Endothelial cell of umbilical vein (primary cell): ENCODE measurements around the gene DDOST. TPM values are rescaled to one million over a fixed set of nuclear protein-coding genes. Genes with fewer than 3 reads are reported as not detected.

Source experiments
- BruUV-seq: library from RNA; stranded (reverse); fragments of 400-500 nt; replicated peaks from 2 replicates; lab custom pipeline; 2021; lab: Mats Ljungman, UMichigan
- CTCF ChIA-PET: fragments of 300-600, 350-600 bp; sonication (Branson Sonifier 250); formaldehyde crosslinking; loops from one replicate; lab custom pipeline; 2021; ENCODE audit warnings: antibody characterized with exemption, inconsistent platforms; lab: Charles Lee
- POLR2A ChIA-PET: fragments of 300-600, 350-600 bp; sonication (Branson Sonifier 250); formaldehyde crosslinking; loops from one replicate; lab custom pipeline; 2021; ENCODE audit warnings: antibody characterized with exemption, inconsistent platforms; lab: Charles Lee
- DNase-seq: peaks from one replicate; pipeline ENCODE4 v3.0.0-alpha.2; 2011; ENCODE audit warnings: low read depth, low spot score
- FAIRE-seq: peaks from 2 replicates; lab custom pipeline; 2011; peaks lifted over from hg19 to GRCh38; lab: Jason Lieb, UNC
- H2AFZ ChIP-seq: 2 replicates; pipeline ENCODE4 v1.6.0; 2012; ENCODE audit warnings: low read depth, low read length, control low read depth, inconsistent platforms
- H3K27ac ChIP-seq: 2 replicates; pipeline ENCODE4 v1.5.1; 2011; ENCODE audit warnings: low read depth, mild to moderate bottlenecking, control low read depth, low read length, moderate library complexity; ENCODE audit not compliant: insufficient read depth
- H3K27me3 ChIP-seq, 2 experiments: 2 replicates each; pipeline versions ENCODE4 v1.6.0 to v1.6.1; 2011; ENCODE audit warnings: low read length in 2 of 2, mixed read lengths in 1 of 2; ENCODE audit not compliant: control insufficient read depth in 2 of 2, insufficient read depth in 2 of 2
- H3K36me3 ChIP-seq, 2 experiments: 2 replicates in 1 of 2; 3 replicates in 1 of 2; pipeline ENCODE4 v1.5.1; 2011; ENCODE audit warnings: low read length in 2 of 2, mild to moderate bottlenecking in 1 of 2, moderate library complexity in 1 of 2; ENCODE audit not compliant: control insufficient read depth in 2 of 2, insufficient read depth in 2 of 2; ENCODE audit errors: extremely low read depth in 1 of 2
- H3K4me1 ChIP-seq: 3 replicates; pipeline ENCODE4 v1.5.1; 2011; ENCODE audit warnings: mild to moderate bottlenecking, low read length; ENCODE audit not compliant: control insufficient read depth, insufficient read depth; ENCODE audit errors: extremely low read depth
- H3K4me2 ChIP-seq: 2 replicates; pipeline ENCODE4 v1.6.1; 2011; ENCODE audit warnings: low read length, control low read depth, mixed read lengths; ENCODE audit not compliant: insufficient read depth
- H3K4me3 ChIP-seq, 3 experiments: fragments of 200-600 bp in 1 of 3; sonication (generic), shearing (Covaris generic) in 1 of 3; replicated peaks in 1 of 3; 2 replicates each; pipeline ENCODE4 v1.5.1; 2011 to 2016; ENCODE audit warnings: control low read depth in 3 of 3, low read length in 3 of 3, mild to moderate bottlenecking in 2 of 3, inconsistent platforms in 1 of 3, low read depth in 1 of 3, moderate library complexity in 1 of 3; ENCODE audit not compliant: insufficient read depth in 1 of 3
- H3K79me2 ChIP-seq: 2 replicates; pipeline ENCODE4 v1.6.0; 2012; ENCODE audit warnings: low read length, inconsistent platforms; ENCODE audit not compliant: control insufficient read depth, insufficient read depth
- H3K9ac ChIP-seq: replicated peaks from 2 replicates; pipeline ENCODE3; 2011; ENCODE audit warnings: low read length, control low read depth; ENCODE audit not compliant: insufficient read depth; ENCODE audit errors: extremely low read depth
- H3K9me1 ChIP-seq: replicated peaks from 3 replicates; pipeline ENCODE4 v1.6.0; 2011; ENCODE audit warnings: mild to moderate bottlenecking, low read length; ENCODE audit not compliant: control insufficient read depth, insufficient read depth; ENCODE audit errors: extremely low read depth
- H3K9me3 ChIP-seq: replicated peaks from 2 replicates; pipeline ENCODE4 v1.5.1; 2012; ENCODE audit warnings: low read length, inconsistent platforms; ENCODE audit not compliant: control insufficient read depth, insufficient read depth
- H4K20me1 ChIP-seq: replicated peaks from 2 replicates; pipeline ENCODE3; 2011; ENCODE audit warnings: mild to moderate bottlenecking, low read length; ENCODE audit not compliant: control insufficient read depth, insufficient read depth; ENCODE audit errors: extremely low read depth
- CTCF ChIP-seq, 2 donors: IDR thresholded peaks; 1 replicate in 1 of 2; 2 replicates in 1 of 2; pipeline ENCODE4 v1.5.1; 2011; ENCODE audit warnings: low read length in 2 of 2, mild to moderate bottlenecking in 2 of 2, moderate library complexity in 2 of 2, control low read depth in 1 of 2, inconsistent platforms in 1 of 2, low read depth in 1 of 2; ENCODE audit not compliant: insufficient read depth in 1 of 2; ENCODE audit errors: extremely low read depth in 1 of 2
- FOS ChIP-seq: IDR thresholded peaks from 2 replicates; pipeline ENCODE4 v1.6.1; 2011; ENCODE audit warnings: mild to moderate bottlenecking, low read length, moderate library complexity, borderline replicate concordance; ENCODE audit not compliant: insufficient read depth
- JUN ChIP-seq: IDR thresholded peaks from 2 replicates; pipeline ENCODE4 v1.6.1; 2011; ENCODE audit warnings: borderline replicate concordance, low read depth; ENCODE audit not compliant: insufficient read length, insufficient read depth
- MAX ChIP-seq: IDR thresholded peaks from 2 replicates; pipeline ENCODE4 v1.6.1; 2011; ENCODE audit not compliant: insufficient read depth, insufficient read length
- POLR2AphosphoS5 ChIP-seq: IDR thresholded peaks from 2 replicates; pipeline ENCODE4 v1.6.1; 2012; ENCODE audit warnings: low read depth, mild to moderate bottlenecking, control low read depth, low read length, moderate library complexity; ENCODE audit not compliant: insufficient read depth
- dilution Hi-C: fragments of 300-500 bp; cut with MboI; formaldehyde crosslinking; loops from one replicate; pipeline ENCODE4 v1.15.0; 2019; ENCODE audit warnings: low sequenced_read_pairs; ENCODE audit not compliant: extremely low pct_ligation_motif_present
- intact Hi-C: fragments of 100-400 bp; cut with micrococcal nuclease; formaldehyde crosslinking; loops from one replicate; pipeline ENCODE4 v1.10.0; 2022
- polyA plus RNA-seq, 4 experiments: library from polyadenylated mRNA; depleted of rRNA in 3 of 4; stranded (reverse) in 3 of 4; unstranded in 1 of 4; fragments of >200 nt; gene quantifications; 2 replicates each; pipeline versions ENCODE4 v1.2.1 to v1.2.3, GENCODE V29; 2011 to 2012; ENCODE audit warnings: missing spikeins in 1 of 4
- total RNA-seq: library from RNA; stranded (reverse); gene quantifications from 2 replicates; pipeline ENCODE4 v1.2.3, GENCODE V29; 2021

The DDOST gene
- total and polyA plus RNA-seq, 2 donors (not counting 3 experiments of a cell fraction or from before 2014, with no cell fraction given), result 319 to 533 TPM

- ChIA-PET CTCF (interaction anchor here (0.5 to 0.7 kb wide), 2 partner anchors 95 to 110 kb away, joined by 3 to 5 read pairs; no protein-coding TSS in a partner anchor), POLR2A (no interaction called here)
- TF ChIP-seq CTCF (IDR thresholded peaks at IDR 0.05; ENCODE audit: extremely low read depth in 1 of 2, insufficient read depth in 1 of 2, low read depth in 1 of 2, low read length in 2 of 2), result no peak
- no peak for TF ChIP-seq JUN
- peak; percentile 64 for TF ChIP-seq MAX
- no peak for TF ChIP-seq FOS
- TF ChIP-seq POLR2AphosphoS5, result no peak
- Histone ChIP-seq H3K9me3 (no peaks in the 10 kb centered on the region), H3K27me3 (no peaks in the 10 kb centered on the region), H2AFZ (peak overlapping the region; percentile 84), H3K4me3 (no peak overlapping the region), H3K79me2 (no peaks in the 10 kb centered on the region), H3K4me1 (peaks cover 7% of the 10 kb centered on the region), H3K27ac (no peak overlapping the region), H3K36me3 (no peaks in the 10 kb centered on the region), H3K9me1 (no peaks in the 10 kb centered on the region), H3K9ac (no peak overlapping the region), H3K4me2 (peak overlapping the region; percentile 35), H4K20me1 (no peaks in the 10 kb centered on the region)
- dilution Hi-C loops, result no loop called here
- intact Hi-C loops, result no loop called here
- no TSS peak for BruUV-seq
- DNase-seq (peak; percentile 37), FAIRE-seq (no peak)
These were observed 24.0 kb upstream of the DDOST start for GRCh38 chr1:20685099-20685662.
